ENCODE results near the gene XYLT1.
"Not testable (repeated sequence)": the region's sequence is repeated elsewhere in the genome, so short reads cannot be mapped to it uniquely, and the experiment has no call there.

The XYLT1 gene

GRCh38 chr16:17488506-17488905 lies 17.7 kb upstream of the XYLT1 start:
- DNase-seq: no peak

GRCh38 chr16:17483351-17483750 lies 12.6 kb upstream of the XYLT1 start:
- no peak for DNase-seq

GRCh38 chr16:17482341-17482740 lies 11.6 kb upstream of the XYLT1 start:
- DNase-seq: not testable (repeated sequence)

GRCh38 chr16:17481736-17482135 lies 11.0 kb upstream of the XYLT1 start:
- no peak for DNase-seq

GRCh38 chr16:17477260-17477545 lies 6.4 kb upstream of the XYLT1 start:
- not testable (repeated sequence) for DNase-seq

GRCh38 chr16:17476414-17477259 lies 5.9 kb upstream of the XYLT1 start:
- peak in 1 of 2 donors; percentile 40 for DNase-seq

- no peak for DNase-seq
Measured at GRCh38 chr16:17475104-17475503, 4.3 kb upstream of the XYLT1 start.

- DNase-seq: no peak
Measured at GRCh38 chr16:17474572-17474971, 3.8 kb upstream of the XYLT1 start.

GRCh38 chr16:17474037-17474436 lies 3.3 kb upstream of the XYLT1 start:
- no peak for DNase-seq

- DNase-seq: no peak
Measured at GRCh38 chr16:17471719-17472461, 1.1 kb upstream of the XYLT1 start.

GRCh38 chr16:17470182-17470907 lies 415 bp downstream of the XYLT1 start:
- DNase-seq: no peak

- no peak for DNase-seq
Measured at GRCh38 chr16:17469741-17470181, 999 bp downstream of the XYLT1 start.

- DNase-seq: no peak
Measured at GRCh38 chr16:17469011-17469740, 1.6 kb downstream of the XYLT1 start.

GRCh38 chr16:17468611-17469010 lies 2.1 kb downstream of the XYLT1 start:
- DNase-seq: no peak

- DNase-seq: peak in 1 of 2 donors; percentile 70
Measured at GRCh38 chr16:17467923-17468540, 2.7 kb downstream of the XYLT1 start.

GRCh38 chr16:17466876-17467275 lies 3.9 kb downstream of the XYLT1 start:
- no peak for DNase-seq

GRCh38 chr16:17465460-17465859 lies 5.3 kb downstream of the XYLT1 start:
- DNase-seq: no peak

GRCh38 chr16:17463335-17463734 lies 7.4 kb downstream of the XYLT1 start:
- no peak for DNase-seq

- DNase-seq: no peak
Measured at GRCh38 chr16:17461951-17462729, 8.6 kb downstream of the XYLT1 start.

GRCh38 chr16:17460890-17461289 lies 9.9 kb downstream of the XYLT1 start:
- no peak for DNase-seq

- peak in 1 of 2 donors; percentile 64 for DNase-seq
Measured at GRCh38 chr16:17459903-17460521, 10.7 kb downstream of the XYLT1 start.
